Mammary epithelial cell (primary cell): ENCODE results near the gene SHD.

ENCODE experiments used
- CTCF ChIP-seq, 2 donors: IDR thresholded peaks in 1 of 2; conservative IDR thresholded peaks in 1 of 2; 2 replicates each; pipeline ENCODE4 v1.5.1; 2011 to 2012; ENCODE audit warnings: inconsistent platforms in 2 of 2, low read length in 2 of 2, mild to moderate bottlenecking in 2 of 2, control low read depth in 1 of 2, low read depth in 1 of 2; ENCODE audit not compliant: insufficient read depth in 1 of 2; ENCODE audit errors: extremely low read depth in 1 of 2
- EZH2 ChIP-seq: IDR thresholded peaks from 2 replicates; pipeline ENCODE4 v1.6.1; 2012; ENCODE audit warnings: low read length, inconsistent platforms, borderline replicate concordance

GRCh38 chr19:4324228-4324627 lies 45.2 kb downstream of the SHD start:
- TF ChIP-seq CTCF (conservative IDR thresholded peaks at IDR 0.05 in 1 of 2, IDR thresholded peaks at IDR 0.05 in 1 of 2; ENCODE audit: extremely low read depth in 1 of 2, insufficient read depth in 1 of 2, low read depth in 1 of 2, low read length in 2 of 2) (no peak), EZH2 (no peak)
